Pancreas (tissue), 10 donors: ENCODE results near the gene SUCLG2. TPM values are rescaled to one million over a fixed set of nuclear protein-coding genes. Genes with fewer than 3 reads are reported as not detected.

Experiments
- ATAC-seq, 4 donors: fragments of 200-7000 bp; cut with Tn5 transposase; one replicate each; pipeline versions ENCODE4 v1.8.0 to v1.9.1; 2020; ENCODE audit warnings: mild to moderate bottlenecking in 4 of 4, moderate library complexity in 4 of 4
- DNase-seq, 6 donors: peaks; one replicate each; pipeline ENCODE4 v3.0.0-alpha.2; 2020
- FAIRE-seq: peaks from 2 replicates; lab custom pipeline; 2012; peaks lifted over from hg19 to GRCh38; lab: Jason Lieb, UNC
- H3K27ac ChIP-seq, 4 donors: fragments of 200-600 bp; sonication (generic); 1 replicate in 3 of 4; 2 replicates in 1 of 4; pipeline versions ENCODE4 v1.5.0 to v1.8.0; 2020
- H3K27me3 ChIP-seq, 4 donors: fragments of 200-600 bp; one replicate each; pipeline ENCODE4 v1.8.0; 2021
- H3K36me3 ChIP-seq, 3 donors: fragments of 200-600 bp; sonication (generic) in 1 of 3; one replicate each; pipeline versions ENCODE4 v1.5.0 to v1.8.0; 2020 to 2021
- H3K4me1 ChIP-seq, 3 donors: fragments of 200-600 bp; one replicate each; pipeline ENCODE4 v1.8.0; 2021
- H3K4me3 ChIP-seq, 4 donors: fragments of 200-600 bp; sonication (generic) in 2 of 4; one replicate each; pipeline versions ENCODE4 v1.5.0 to v1.8.0; 2020 to 2021
- H3K9me3 ChIP-seq, 4 donors: fragments of 200-600 bp; one replicate each; pipeline ENCODE4 v1.8.0; 2021
- WGBS, 2 donors: extraction: QIAGEN DNeasy Blood & Tissue Kit; methylation state at CpG; one replicate each; pipeline ENCODE4 v1.1.7; 2013; 5-methylcytosine and 5-hydroxymethylcytosine counted together
- intact Hi-C, 3 donors: fragments of 100-400 bp; cut with DNase I; formaldehyde crosslinking; loops; one replicate each; pipeline versions ENCODE4 v1.11.1 to v1.14.2; 2022
- polyA plus RNA-seq, 2 donors: library from polyadenylated mRNA; stranded (reverse); fragments of 200-250 nt; gene quantifications; one replicate each; pipeline ENCODE4 v1.2.3, GENCODE V29; 2013
- total RNA-seq, 6 donors: library from RNA; stranded (reverse); fragmentation: NEBNext Ultra II Directional in 4 of 6; extraction: Animal tissue kit (Norgen Biotek cat#: 25700) in 4 of 6; gene quantifications; one replicate each; pipeline versions ENCODE4 v1.2.1 to v1.2.4, GENCODE V29; 2021 to 2023
- TF ChIP-seq, protein P1 (sequence below), 4 donors: fragments of 200-600 bp; sonication (generic) in 3 of 4; IDR thresholded peaks; one replicate each; pipeline versions ENCODE4 v1.5.0 to v1.8.0; 2021; ENCODE audit warnings: antibody characterized with exemption in 4 of 4
- donor health status: healthy with polysubstance abuse.
- donor health status: DM: no; HTN: no; CAD: no; lungs with moderate emphysema.
- donor health status: DM: no; HTN: no; CAD: no.
- donor health status: control.
- donor health status: control.
- donor health status: Bipolar disorder and iron deficiency.
- donor health status: DM: yes; HTN: yes; CAD: no.
- donor health status: DM: no; HTN: no; CAD: no.
- donor health status: DM: no; HTN: no; CAD: no.
- donor health status: DM: yes; HTN: yes; CAD: no.

SUCLG2 gene
- total and polyA plus RNA-seq, 8 donors, result 16.4 to 34.4 (median 28.9) TPM

- WGBS, 2 donors, result 92% methylated on average over 2 of the region's 2 CpGs
- TF ChIP-seq, protein P1, sequence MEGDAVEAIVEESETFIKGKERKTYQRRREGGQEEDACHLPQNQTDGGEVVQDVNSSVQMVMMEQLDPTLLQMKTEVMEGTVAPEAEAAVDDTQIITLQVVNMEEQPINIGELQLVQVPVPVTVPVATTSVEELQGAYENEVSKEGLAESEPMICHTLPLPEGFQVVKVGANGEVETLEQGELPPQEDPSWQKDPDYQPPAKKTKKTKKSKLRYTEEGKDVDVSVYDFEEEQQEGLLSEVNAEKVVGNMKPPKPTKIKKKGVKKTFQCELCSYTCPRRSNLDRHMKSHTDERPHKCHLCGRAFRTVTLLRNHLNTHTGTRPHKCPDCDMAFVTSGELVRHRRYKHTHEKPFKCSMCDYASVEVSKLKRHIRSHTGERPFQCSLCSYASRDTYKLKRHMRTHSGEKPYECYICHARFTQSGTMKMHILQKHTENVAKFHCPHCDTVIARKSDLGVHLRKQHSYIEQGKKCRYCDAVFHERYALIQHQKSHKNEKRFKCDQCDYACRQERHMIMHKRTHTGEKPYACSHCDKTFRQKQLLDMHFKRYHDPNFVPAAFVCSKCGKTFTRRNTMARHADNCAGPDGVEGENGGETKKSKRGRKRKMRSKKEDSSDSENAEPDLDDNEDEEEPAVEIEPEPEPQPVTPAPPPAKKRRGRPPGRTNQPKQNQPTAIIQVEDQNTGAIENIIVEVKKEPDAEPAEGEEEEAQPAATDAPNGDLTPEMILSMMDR (IDR thresholded peaks at IDR 0.05), result no peak
- peaks cover 10 to 18% (median 15%) of the 10 kb centered on the region in 3 donors for H3K4me1 ChIP-seq
- H3K36me3 ChIP-seq, result peaks cover 0 to 5% (median 0%) of the 10 kb centered on the region in 3 donors
- intact Hi-C loops, result no loop called here
- no peak for DNase-seq
- H3K27me3 ChIP-seq, result no peaks in the 10 kb centered on the region
- no peak overlapping the region for H3K27ac ChIP-seq
- H3K9me3 ChIP-seq, result no peaks in the 10 kb centered on the region
- no peak for ATAC-seq
- FAIRE-seq, result no peak
- H3K4me3 ChIP-seq, result no peak overlapping the region
Measured at GRCh38 chr3:67635806-67636205, 18.6 kb downstream of the SUCLG2 start.

DNA sequence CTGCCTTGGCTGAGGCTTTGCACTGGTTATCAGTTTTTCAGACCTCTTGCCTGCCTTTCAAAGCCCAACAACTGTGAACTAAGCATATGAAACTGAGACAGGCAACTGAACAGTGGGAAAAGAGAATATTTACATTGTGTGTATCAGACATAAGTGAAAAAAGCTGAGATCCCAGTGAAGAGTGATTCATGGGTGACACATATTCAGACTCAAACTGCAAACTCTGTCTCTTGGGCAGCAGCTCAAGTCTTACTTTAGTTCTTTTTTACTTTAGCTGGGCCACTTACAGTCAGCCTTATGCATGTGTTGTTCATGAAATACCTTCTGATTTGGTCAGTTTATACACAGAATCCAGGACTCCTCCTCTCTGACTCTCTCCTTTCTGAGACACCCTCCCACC lies 19.2 kb downstream of the SUCLG2 start:
- no peak overlapping the region for H3K4me3 ChIP-seq
- peaks cover 0 to 5% (median 0%) of the 10 kb centered on the region in 3 donors for H3K36me3 ChIP-seq
- H3K27ac ChIP-seq, result no peak overlapping the region
- H3K9me3 ChIP-seq, result no peaks in the 10 kb centered on the region
- FAIRE-seq (no peak), ATAC-seq (peak; percentile 80 to 91 (median 86)), DNase-seq (no peak)
- TF ChIP-seq, protein P1 (IDR thresholded peaks at IDR 0.05), result no peak
- intact Hi-C loops, result no loop called here
- H3K4me1 ChIP-seq, result peaks cover 10 to 18% (median 15%) of the 10 kb centered on the region in 3 donors
- no peaks in the 10 kb centered on the region for H3K27me3 ChIP-seq

- FAIRE-seq, result no peak
Measured at GRCh38 chr3:67630666-67631362, 23.6 kb downstream of the SUCLG2 start.

DNA sequence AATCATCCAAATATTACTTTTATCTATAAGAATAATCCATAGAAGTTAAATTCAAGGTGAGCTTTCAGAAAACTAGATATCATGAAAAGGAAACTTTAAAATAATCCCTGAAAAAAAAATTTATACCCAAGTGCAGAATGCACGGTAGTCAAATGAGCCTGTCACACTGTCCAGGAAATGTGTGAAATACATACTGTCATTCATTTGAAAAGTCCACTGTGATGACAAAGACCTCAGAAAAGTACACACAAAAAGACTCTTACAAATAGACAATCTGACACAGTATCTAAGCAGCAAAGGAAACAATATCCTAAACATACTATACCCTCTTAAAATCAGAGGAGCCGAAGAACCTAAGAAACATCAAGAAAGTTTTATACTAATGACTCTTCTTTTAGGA lies 29.7 kb downstream of the SUCLG2 start:
- DNase-seq (no peak), ATAC-seq (no peak), FAIRE-seq (no peak)
- Histone ChIP-seq H3K9me3 (no peaks in the 10 kb centered on the region), H3K4me1 (peaks cover 0 to 3% (median 0%) of the 10 kb centered on the region in 3 donors), H3K4me3 (no peak overlapping the region), H3K27me3 (no peaks in the 10 kb centered on the region), H3K27ac (no peak overlapping the region), H3K36me3 (no peaks in the 10 kb centered on the region)
- TF ChIP-seq, protein P1 (IDR thresholded peaks at IDR 0.05), result no peak
- 89 to 95% methylated on average over 2 of the region's 2 CpGs for WGBS, 2 donors
- intact Hi-C loops, result no loop called here

More at GRCh38 chr3:67630666-67631362, 23.6 kb downstream of the SUCLG2 start:
- no peak for ATAC-seq
- TF ChIP-seq, protein P1 (IDR thresholded peaks at IDR 0.05), result no peak
- Histone ChIP-seq H3K9me3 (no peaks in the 10 kb centered on the region), H3K36me3 (peaks cover 0 to 5% (median 0%) of the 10 kb centered on the region in 3 donors), H3K27me3 (no peaks in the 10 kb centered on the region), H3K4me1 (peaks cover 10 to 17% (median 15%) of the 10 kb centered on the region in 3 donors), H3K4me3 (no peak overlapping the region), H3K27ac (no peak overlapping the region)
- WGBS, 2 donors, result 82 to 86% methylated on average over 6 of the region's 6 CpGs
- intact Hi-C loops, result no loop called here
- no peak for DNase-seq

DNA sequence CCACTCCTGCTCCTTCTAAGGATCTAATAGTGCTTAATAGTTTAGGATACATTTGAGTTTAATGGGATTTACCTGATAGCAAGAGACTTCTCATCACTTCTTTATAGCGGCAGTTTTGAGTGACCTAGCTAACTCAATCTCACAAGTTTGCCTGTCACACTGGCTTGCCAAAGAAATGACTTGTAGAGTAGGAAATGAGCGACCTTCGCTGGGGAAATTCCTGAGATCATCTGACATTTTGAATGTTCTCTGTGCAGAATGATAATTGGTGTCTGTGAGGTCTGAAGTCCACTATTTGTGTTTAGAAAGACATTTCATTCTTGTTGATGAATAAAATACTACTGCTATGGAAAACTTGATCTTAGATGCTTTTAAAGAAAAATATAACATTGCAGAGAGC lies 30.3 kb downstream of the SUCLG2 start:
- no peak overlapping the region for H3K4me3 ChIP-seq
- WGBS, 2 donors, result 61 to 66% methylated on average over 3 of the region's 3 CpGs
- no peaks in the 10 kb centered on the region for H3K9me3 ChIP-seq
- intact Hi-C loops, result no loop called here
- H3K27ac ChIP-seq, result no peak overlapping the region
- peaks cover 0 to 3% (median 0%) of the 10 kb centered on the region in 3 donors for H3K4me1 ChIP-seq
- TF ChIP-seq, protein P1 (IDR thresholded peaks at IDR 0.05), result no peak
- FAIRE-seq, result no peak
- DNase-seq, result no peak
- no peak for ATAC-seq
- peaks cover 0 to 1% (median 0%) of the 10 kb centered on the region in 3 donors for H3K36me3 ChIP-seq
- no peaks in the 10 kb centered on the region for H3K27me3 ChIP-seq
